Body of pancreas (tissue), 4 donors: Measurements from ENCODE around the gene ST6GALNAC6. TPM values are rescaled to one million over a fixed set of nuclear protein-coding genes. Genes with fewer than 3 reads are reported as not detected.

ENCODE experiments used
- ATAC-seq: fragments of 150-250 bp; one replicate; pipeline ENCODE4 v1.9.1; 2016
- DNase-seq, 4 donors: peaks; one replicate each; pipeline ENCODE4 v3.0.0-alpha.2; 2019
- H3K27ac ChIP-seq, 4 donors: fragments of 200-600 bp; sonication (generic); 1 replicate in 3 of 4; 2 replicates in 1 of 4; pipeline versions ENCODE4 v1.5.1 to v1.6.1; 2016 to 2019; ENCODE audit warnings: mild to moderate bottlenecking in 1 of 4, mixed read lengths in 1 of 4, moderate library complexity in 1 of 4
- H3K27me3 ChIP-seq, 2 donors: fragments of 200-600 bp; sonication (generic); one replicate each; pipeline ENCODE4 v1.6.0; 2016; ENCODE audit warnings: mild to moderate bottlenecking in 1 of 2
- H3K36me3 ChIP-seq, 2 donors: fragments of 200-600 bp; sonication (generic); replicated peaks in 1 of 2; 2 replicates each; pipeline ENCODE4 v1.5.1; 2016; ENCODE audit warnings: low read depth in 2 of 2; ENCODE audit not compliant: insufficient read depth in 1 of 2
- H3K4me1 ChIP-seq: fragments of 200-600 bp; sonication (generic); one replicate; pipeline ENCODE4 v1.6.0; 2016
- H3K4me3 ChIP-seq, 2 donors: fragments of 200-600 bp; sonication (generic); 1 replicate in 1 of 2; 2 replicates in 1 of 2; pipeline ENCODE4 v1.5.1; 2016 to 2019
- H3K9me3 ChIP-seq, 3 donors: fragments of 200-600 bp; sonication (generic); 1 replicate in 2 of 3; 2 replicates in 1 of 3; pipeline ENCODE4 v1.5.1; 2016
- POLR2A ChIP-seq, 3 donors: fragments of 450-650 bp; IDR thresholded peaks; one replicate each; pipeline ENCODE4 v1.6.1; 2016; ENCODE audit warnings: antibody characterized with exemption in 3 of 3, mild to moderate bottlenecking in 2 of 3
- WGBS, 2 donors: methylation state at CpG; one replicate each; pipeline ENCODE4 v1.1.5; 2017; 5-methylcytosine and 5-hydroxymethylcytosine counted together
- intact Hi-C: fragments of 100-400 bp; cut with DNase I; formaldehyde crosslinking; loops from one replicate; pipeline ENCODE4 v1.15.1; 2023
- total RNA-seq, 2 donors: library from RNA; depleted of rRNA; stranded (reverse); fragments of >200 nt; gene quantifications; one replicate each; pipeline ENCODE4 v1.1.0, GENCODE V29; 2016
- TF ChIP-seq, protein P1 (sequence below), 7 experiments: fragments of 450-650 bp in 4 of 7; fragments of 200-600 bp in 3 of 7; sonication (generic) in 3 of 7; IDR thresholded peaks; one replicate each; pipeline ENCODE4 v1.5.1; 2016 to 2019; ENCODE audit warnings: antibody characterized with exemption in 7 of 7

Gene ST6GALNAC6
- total RNA-seq, 2 donors from 2014 or later, result 46.1 to 66.7 TPM

DNA sequence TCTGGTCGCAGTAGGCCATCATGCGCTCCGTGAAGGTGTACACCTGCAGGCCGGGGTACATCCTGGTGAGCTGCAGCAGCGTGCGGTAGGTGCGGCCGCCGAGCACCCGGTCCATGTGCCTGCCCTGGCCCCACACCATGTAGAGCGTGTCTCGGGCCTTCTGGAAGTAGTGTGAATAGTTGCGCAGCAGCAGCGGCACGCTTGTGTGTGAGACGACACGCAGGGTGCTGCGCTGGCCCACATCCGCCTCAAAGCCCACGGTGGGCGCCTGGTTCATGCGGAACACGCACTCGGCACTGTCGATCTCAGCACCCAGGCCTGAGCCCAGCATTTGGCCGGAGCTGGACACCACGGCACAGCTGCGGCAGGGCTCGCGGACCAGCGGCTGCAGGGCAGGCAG is 12.9 kb upstream of the ST6GALNAC6 start:
- no peak for ATAC-seq
- TF ChIP-seq, protein P1, sequence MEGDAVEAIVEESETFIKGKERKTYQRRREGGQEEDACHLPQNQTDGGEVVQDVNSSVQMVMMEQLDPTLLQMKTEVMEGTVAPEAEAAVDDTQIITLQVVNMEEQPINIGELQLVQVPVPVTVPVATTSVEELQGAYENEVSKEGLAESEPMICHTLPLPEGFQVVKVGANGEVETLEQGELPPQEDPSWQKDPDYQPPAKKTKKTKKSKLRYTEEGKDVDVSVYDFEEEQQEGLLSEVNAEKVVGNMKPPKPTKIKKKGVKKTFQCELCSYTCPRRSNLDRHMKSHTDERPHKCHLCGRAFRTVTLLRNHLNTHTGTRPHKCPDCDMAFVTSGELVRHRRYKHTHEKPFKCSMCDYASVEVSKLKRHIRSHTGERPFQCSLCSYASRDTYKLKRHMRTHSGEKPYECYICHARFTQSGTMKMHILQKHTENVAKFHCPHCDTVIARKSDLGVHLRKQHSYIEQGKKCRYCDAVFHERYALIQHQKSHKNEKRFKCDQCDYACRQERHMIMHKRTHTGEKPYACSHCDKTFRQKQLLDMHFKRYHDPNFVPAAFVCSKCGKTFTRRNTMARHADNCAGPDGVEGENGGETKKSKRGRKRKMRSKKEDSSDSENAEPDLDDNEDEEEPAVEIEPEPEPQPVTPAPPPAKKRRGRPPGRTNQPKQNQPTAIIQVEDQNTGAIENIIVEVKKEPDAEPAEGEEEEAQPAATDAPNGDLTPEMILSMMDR (IDR thresholded peaks at IDR 0.05), result no peak
- no peak for TF ChIP-seq POLR2A (IDR thresholded peaks at IDR 0.05)
- intact Hi-C loops, result no loop called here
- Histone ChIP-seq H3K27me3 (no peaks in the 10 kb centered on the region), H3K4me1 (peaks cover 33% of the 10 kb centered on the region), H3K9me3 (no peaks in the 10 kb centered on the region), H3K4me3 (no peak overlapping the region), H3K36me3 (peaks cover 0 to 7% of the 10 kb centered on the region in 2 donors), H3K27ac (no peak overlapping the region)
- 94 to 95% methylated on average over 9 to 28 of the region's 31 CpGs for WGBS, 2 donors
- DNase-seq, result no peak

DNA sequence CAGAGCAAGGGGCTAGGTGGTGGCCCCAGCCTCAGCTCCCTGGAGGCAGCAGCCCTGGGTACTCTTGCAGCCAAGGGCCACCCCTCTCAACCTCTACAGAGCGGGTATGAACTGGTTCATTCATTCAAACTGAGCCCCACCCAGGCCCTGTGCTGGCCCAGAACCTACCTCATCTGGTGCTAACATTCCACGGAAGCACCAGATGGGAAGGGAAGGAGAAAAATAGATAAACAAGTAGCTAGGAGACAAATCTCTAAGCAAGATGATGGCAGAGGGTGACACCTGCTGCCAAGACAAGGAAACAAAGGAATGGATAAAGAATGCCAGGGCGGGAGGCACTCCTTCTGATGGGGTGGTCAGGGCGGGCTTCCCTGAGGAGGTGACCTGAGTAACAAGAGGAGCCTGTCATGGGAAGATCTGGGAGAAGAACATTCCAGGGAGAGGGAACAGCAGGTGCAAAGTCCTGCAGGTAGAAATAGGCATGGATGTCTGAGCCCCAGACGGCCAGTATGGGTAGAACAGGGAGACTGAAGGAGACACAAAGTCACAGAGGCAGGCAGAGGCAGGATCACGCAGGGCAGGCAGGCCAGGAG is 11.3 kb upstream of the ST6GALNAC6 start:
- no peaks in the 10 kb centered on the region for H3K27me3 ChIP-seq
- H3K9me3 ChIP-seq, result no peaks in the 10 kb centered on the region
- intact Hi-C loops, result no loop called here
- H3K4me3 ChIP-seq, result no peak overlapping the region
- peaks cover 33% of the 10 kb centered on the region for H3K4me1 ChIP-seq
- no peak overlapping the region for H3K27ac ChIP-seq
- ATAC-seq (no peak), DNase-seq (peak in 1 of 4 donors; percentile 11)
- peaks cover 0 to 7% of the 10 kb centered on the region in 2 donors for H3K36me3 ChIP-seq
- WGBS, 2 donors, result 71 to 76% methylated on average over 6 of the region's 6 CpGs
- TF ChIP-seq, protein P1 (IDR thresholded peaks at IDR 0.05), result no peak
- no peak for TF ChIP-seq POLR2A (IDR thresholded peaks at IDR 0.05)

DNA sequence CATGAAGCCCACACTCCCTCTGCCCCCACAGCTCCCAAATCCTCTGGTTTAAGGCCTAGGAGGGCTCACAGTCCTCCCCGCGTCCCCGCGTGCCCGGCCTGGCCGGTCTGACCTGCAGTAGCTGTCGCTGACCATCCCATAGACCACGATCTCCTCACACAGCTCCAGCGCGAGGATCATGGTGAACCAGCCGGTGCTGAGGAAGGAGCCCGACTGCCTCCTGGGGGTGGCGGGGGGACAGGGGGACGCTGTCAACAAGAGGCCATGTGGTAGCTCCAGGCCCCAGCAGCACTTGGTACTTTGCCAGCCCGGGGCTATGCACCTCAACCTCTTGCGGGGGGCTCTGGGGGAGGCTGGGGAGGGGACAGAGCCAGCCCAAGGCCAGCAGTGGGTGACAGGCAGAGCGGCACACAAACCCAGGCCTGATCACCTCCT is 10.5 kb upstream of the ST6GALNAC6 start:
- Histone ChIP-seq H3K36me3 (peaks cover 0 to 7% of the 10 kb centered on the region in 2 donors), H3K9me3 (no peaks in the 10 kb centered on the region), H3K27ac (no peak overlapping the region), H3K4me3 (no peak overlapping the region), H3K27me3 (no peaks in the 10 kb centered on the region), H3K4me1 (peaks cover 33% of the 10 kb centered on the region)
- 87 to 100% methylated on average over 3 to 17 of the region's 17 CpGs for WGBS, 2 donors
- DNase-seq, result no peak
- TF ChIP-seq POLR2A (IDR thresholded peaks at IDR 0.05), result no peak
- ATAC-seq, result no peak
- intact Hi-C loops, result no loop called here

DNA sequence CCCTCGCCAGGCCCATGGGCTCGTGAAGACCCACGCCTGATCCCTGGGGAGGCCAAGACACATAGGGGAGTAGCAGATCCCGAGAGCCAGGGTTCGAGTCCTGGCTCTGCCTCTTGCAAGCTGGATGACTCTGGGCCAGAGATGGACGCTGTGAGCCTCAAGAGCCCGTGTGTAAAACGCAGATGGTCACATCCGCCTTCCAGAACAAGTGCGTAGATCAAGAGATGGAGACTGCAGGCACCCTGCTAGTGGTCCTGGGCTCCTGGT is 9.2 kb upstream of the ST6GALNAC6 start:
- Histone ChIP-seq H3K4me1 (peaks cover 40% of the 10 kb centered on the region), H3K27ac (no peak overlapping the region), H3K27me3 (no peaks in the 10 kb centered on the region), H3K4me3 (no peak overlapping the region), H3K36me3 (peaks cover 0 to 7% of the 10 kb centered on the region in 2 donors), H3K9me3 (no peaks in the 10 kb centered on the region)
- no peak for ATAC-seq
- WGBS, 2 donors, result 95 to 100% methylated on average over 4 to 10 of the region's 10 CpGs
- peak in 1 of 4 donors; percentile 11 for DNase-seq
- intact Hi-C loops, result no loop called here
- TF ChIP-seq POLR2A (IDR thresholded peaks at IDR 0.05), result no peak
- TF ChIP-seq, protein P1 (IDR thresholded peaks at IDR 0.05), result no peak

DNA sequence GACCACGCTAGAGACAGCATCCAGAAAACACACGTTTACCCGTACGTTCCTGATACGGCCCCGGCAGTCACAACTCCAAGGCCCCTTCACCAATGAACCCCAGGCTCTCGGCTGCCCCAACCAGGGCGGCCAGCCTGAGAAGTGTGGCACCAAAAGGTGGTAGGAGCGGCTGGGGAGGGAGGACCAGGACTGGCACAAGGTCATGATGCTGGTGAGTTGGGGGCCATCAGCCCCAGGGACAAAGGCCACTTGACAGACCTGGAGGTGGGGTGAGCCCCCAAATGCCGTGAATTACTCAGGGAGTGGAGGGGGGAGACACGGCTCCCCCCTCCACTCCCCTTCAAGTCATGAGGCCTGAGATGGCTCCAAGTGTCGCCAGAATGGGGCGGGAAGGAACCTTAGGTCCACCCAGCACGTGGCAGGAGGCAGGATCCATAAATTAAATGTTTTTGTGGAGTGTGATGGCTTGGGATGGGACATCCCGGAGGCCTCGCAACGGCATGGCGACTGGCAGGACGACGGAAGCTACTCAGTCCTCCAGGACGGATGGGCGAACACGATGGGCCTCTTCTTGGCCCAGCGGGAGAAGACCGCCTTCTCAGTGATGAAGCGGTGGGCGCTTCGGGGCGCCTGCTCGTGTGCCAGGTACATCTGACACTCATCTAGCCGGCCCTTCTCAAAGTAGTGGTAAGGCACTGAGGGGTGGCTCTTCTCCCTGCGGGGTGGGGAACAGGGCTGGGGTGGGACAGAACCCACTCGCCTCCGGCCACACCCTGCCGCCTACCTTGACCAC is 8.7 kb upstream of the ST6GALNAC6 start:
- H3K9me3 ChIP-seq, result no peaks in the 10 kb centered on the region
- DNase-seq (no peak), ATAC-seq (no peak)
- intact Hi-C loops, result no loop called here
- H3K4me1 ChIP-seq, result peaks cover 44% of the 10 kb centered on the region
- no peaks in the 10 kb centered on the region for H3K27me3 ChIP-seq
- peaks cover 0 to 7% of the 10 kb centered on the region in 2 donors for H3K36me3 ChIP-seq
- H3K4me3 ChIP-seq, result no peak overlapping the region
- TF ChIP-seq, protein P1 (IDR thresholded peaks at IDR 0.05), result no peak
- no peak for TF ChIP-seq POLR2A (IDR thresholded peaks at IDR 0.05)
- H3K27ac ChIP-seq, result no peak overlapping the region
- WGBS, 2 donors, result 83 to 88% methylated on average over 26 to 31 of the region's 35 CpGs
